Calu3 (cell line): ENCODE results near the gene COL4A5. TPM values are rescaled to one million over a fixed set of nuclear protein-coding genes. Genes with fewer than 3 reads are reported as not detected.

Experiments used
- BruUV-seq: library from RNA; stranded (reverse); fragments of 400-500 nt; replicated peaks from 2 replicates; lab custom pipeline; 2021; lab: Mats Ljungman, UMichigan
- CTCF ChIA-PET: fragments of 300-600 bp; sonication (Branson Sonifier 250); formaldehyde crosslinking; loops from one replicate; lab custom pipeline; 2022; ENCODE audit warnings: antibody characterized with exemption; lab: Charles Lee
- DNase-seq: peaks from one replicate; pipeline ENCODE4 v3.0.0; 2022
- H3K27ac Mint-ChIP-seq: one replicate; pipeline ENCODE4 v1.8.0; 2022; ENCODE audit warnings: mixed read lengths; ENCODE audit not compliant: unreplicated experiment
- H3K27me3 Mint-ChIP-seq: one replicate; pipeline ENCODE4 v1.8.0; 2022; ENCODE audit warnings: mixed read lengths; ENCODE audit not compliant: unreplicated experiment
- H3K36me3 Mint-ChIP-seq: one replicate; pipeline ENCODE4 v1.8.0; 2022; ENCODE audit warnings: mild to moderate bottlenecking, moderate library complexity, mixed read lengths; ENCODE audit not compliant: insufficient read depth, unreplicated experiment
- H3K4me1 Mint-ChIP-seq: one replicate; pipeline ENCODE4 v1.8.0; 2022; ENCODE audit warnings: mild to moderate bottlenecking, low read depth, mixed read lengths; ENCODE audit not compliant: unreplicated experiment
- H3K4me3 Mint-ChIP-seq: one replicate; pipeline ENCODE4 v1.8.0; 2022; ENCODE audit warnings: mild to moderate bottlenecking, low read depth, moderate library complexity, mixed read lengths; ENCODE audit not compliant: unreplicated experiment
- H3K9me3 Mint-ChIP-seq: one replicate; pipeline ENCODE4 v1.8.0; 2022; ENCODE audit warnings: low read depth, mixed read lengths; ENCODE audit not compliant: unreplicated experiment
- CTCF ChIP-seq: fragments of 200-600 bp; IDR thresholded peaks from one replicate; pipeline ENCODE4 v1.8.0; 2022; ENCODE audit warnings: antibody characterized with exemption; ENCODE audit not compliant: unreplicated experiment
- intact Hi-C: fragments of 100-400 bp; cut with micrococcal nuclease; formaldehyde crosslinking; loops from one replicate; pipeline ENCODE4 v1.10.0; 2022; ENCODE audit not compliant: unreplicated experiment
- total RNA-seq: library from RNA; stranded (reverse); gene quantifications from 2 replicates; pipeline ENCODE4 v1.2.3, GENCODE V29; 2022

COL4A5 gene
- total RNA-seq, 1 experiment from 2014 or later, result 19.8 TPM

GRCh38 chrX:108484251-108484650 lies 44.6 kb downstream of the COL4A5 start:
- Mint-ChIP-seq H3K27me3 (no peaks in the 10 kb centered on the region), H3K4me3 (no peak overlapping the region), H3K4me1 (no peaks in the 10 kb centered on the region), H3K9me3 (no peaks in the 10 kb centered on the region), H3K36me3 (no peaks in the 10 kb centered on the region), H3K27ac (no peak overlapping the region)
- no peak for TF ChIP-seq CTCF
- CTCF ChIA-PET, result no interaction called here
- BruUV-seq, result no TSS peak
- DNase-seq, result no peak
- intact Hi-C loops, result no loop called here

- intact Hi-C loops, result no loop called here
- no peak for DNase-seq
- Mint-ChIP-seq H3K4me1 (no peaks in the 10 kb centered on the region), H3K27ac (no peak overlapping the region), H3K36me3 (no peaks in the 10 kb centered on the region), H3K27me3 (no peaks in the 10 kb centered on the region), H3K4me3 (no peak overlapping the region), H3K9me3 (no peaks in the 10 kb centered on the region)
- no TSS peak for BruUV-seq
- CTCF ChIA-PET, result no interaction called here
- TF ChIP-seq CTCF, result no peak
Observed at GRCh38 chrX:108485960-108486359, 46.3 kb downstream of the COL4A5 start.

GRCh38 chrX:108494406-108495090 lies 54.9 kb downstream of the COL4A5 start:
- Mint-ChIP-seq H3K4me1 (no peaks in the 10 kb centered on the region), H3K9me3 (no peaks in the 10 kb centered on the region), H3K27ac (no peak overlapping the region), H3K36me3 (no peaks in the 10 kb centered on the region), H3K4me3 (no peak overlapping the region), H3K27me3 (no peaks in the 10 kb centered on the region)
- TF ChIP-seq CTCF, result no peak
- CTCF ChIA-PET, result no interaction called here
- intact Hi-C loops, result no loop called here
- DNase-seq, result no peak
- no TSS peak for BruUV-seq

- Mint-ChIP-seq H3K36me3 (no peaks in the 10 kb centered on the region), H3K4me1 (no peaks in the 10 kb centered on the region), H3K27ac (no peak overlapping the region), H3K4me3 (no peak overlapping the region), H3K9me3 (peaks cover 3% of the 10 kb centered on the region), H3K27me3 (no peaks in the 10 kb centered on the region)
- CTCF ChIA-PET, result no interaction called here
- DNase-seq, result no peak
- intact Hi-C loops, result no loop called here
- TF ChIP-seq CTCF, result no peak
- BruUV-seq, result no TSS peak
Observed at GRCh38 chrX:108511721-108512120, 72.1 kb downstream of the COL4A5 start.
